Left ventricle myocardium superior (tissue), 1 donor: Measurements from ENCODE around the gene SRSF4. TPM values are rescaled to one million over a fixed set of nuclear protein-coding genes. Genes with fewer than 3 reads are reported as not detected.
"Not testable (repeated sequence)": the region's sequence is repeated elsewhere in the genome, so short reads cannot be mapped to it uniquely, and the experiment has no call there.

Experiments used
- ATAC-seq: fragments of 200-7000 bp; cut with Tn5 transposase; one replicate; pipeline ENCODE4 v1.9.1; 2020; ENCODE audit warnings: mild to moderate bottlenecking, moderate library complexity
- DNase-seq: peaks from one replicate; pipeline ENCODE4 v3.0.0-alpha.2; 2020
- intact Hi-C: fragments of 100-400 bp; cut with micrococcal nuclease; formaldehyde crosslinking; loops from one replicate; pipeline ENCODE4 v1.11.0; 2022
- long read RNA-seq: library from polyadenylated mRNA; unstranded; transcript quantifications from one replicate; pipeline ENCODE4 v2.0.0, GENCODE V29; 2021
- total RNA-seq: library from RNA; stranded (reverse); fragmentation: NEBNext Ultra II Directional; extraction: Animal tissue kit (Norgen Biotek cat#: 25700); gene quantifications from one replicate; pipeline ENCODE4 v1.2.1, GENCODE V29; 2021
- donor health status: DM: no; HTN: yes; CAD: no; lungs with severe emphysema.

Gene SRSF4
- total RNA-seq, result 53.8 TPM
- long read RNA-seq, transcript SRSF4-202 (5 exons, 1,264 nt), result minor isoform, 5 of 214 reads
- long read RNA-seq, transcript SRSF4-201 (6 exons, 2,387 nt), result major isoform, 192 of 214 reads
- long read RNA-seq, partial matches to known transcripts, result 8 of 214 reads
- long read RNA-seq, other reads (novel, unspliced or antisense), result 9 of 214 reads

- DNase-seq (peak; percentile 100), ATAC-seq (peak; percentile 96)
- intact Hi-C loops, result no loop called here
Measured at GRCh38 chr1:29181413-29182225, at the start of gene SRSF4. Gene SRSF4, minus strand, starts transcription at chr1:29181900. Its CDS starts 148 bp downstream, at chr1:29181752.

GRCh38 chr1:29230553-29231378 lies 49.1 kb upstream of the SRSF4 start, which contains the start of gene MECR:
Gene MECR, minus strand, starts transcription at chr1:29230934. Its CDS starts 28 bp downstream, at chr1:29230906.
- intact Hi-C loops, result no loop called here
- DNase-seq (peak; percentile 96), ATAC-seq (peak; percentile 98)

GRCh38 chr1:29230204-29230552 lies 48.5 kb upstream of the SRSF4 start:
- intact Hi-C loops, result no loop called here
- no peak for ATAC-seq
- DNase-seq, result no peak

GRCh38 chr1:29227511-29227910 lies 45.8 kb upstream of the SRSF4 start:
- ATAC-seq, result no peak
- intact Hi-C loops, result no loop called here

GRCh38 chr1:29225361-29225760 lies 43.7 kb upstream of the SRSF4 start:
- ATAC-seq (no peak), DNase-seq (no peak)
- intact Hi-C loops, result no loop called here

More at GRCh38 chr1:29227511-29227910, 45.8 kb upstream of the SRSF4 start:
- DNase-seq, result no peak

- no peak for DNase-seq
- no peak for ATAC-seq
- intact Hi-C loops, result no loop called here
Measured at GRCh38 chr1:29224356-29224837, 42.7 kb upstream of the SRSF4 start.

- DNase-seq (no peak), ATAC-seq (no peak)
- intact Hi-C loops, result no loop called here
Measured at GRCh38 chr1:29223521-29223920, 41.8 kb upstream of the SRSF4 start.

- DNase-seq (no peak), ATAC-seq (no peak)
- intact Hi-C loops, result no loop called here
Measured at GRCh38 chr1:29222686-29223085, 41.0 kb upstream of the SRSF4 start.

- DNase-seq, intact Hi-C loops, ATAC-seq: not testable (repeated sequence)
Measured at GRCh38 chr1:29222260-29222659, 40.6 kb upstream of the SRSF4 start.

- ATAC-seq (no peak), DNase-seq (no peak)
- intact Hi-C loops, result no loop called here
Measured at GRCh38 chr1:29221296-29221695, 39.6 kb upstream of the SRSF4 start.

- ATAC-seq, result no peak
Measured at GRCh38 chr1:29218223-29218622, 36.5 kb upstream of the SRSF4 start.

GRCh38 chr1:29217633-29218032 lies 35.9 kb upstream of the SRSF4 start:
- DNase-seq (no peak), ATAC-seq (no peak)
- intact Hi-C loops, result no loop called here

More at GRCh38 chr1:29218223-29218622, 36.5 kb upstream of the SRSF4 start:
- intact Hi-C loops, result no loop called here
- DNase-seq, result no peak

- intact Hi-C loops, result no loop called here
- ATAC-seq (peak; percentile 56), DNase-seq (no peak)
Measured at GRCh38 chr1:29213055-29213454, 31.4 kb upstream of the SRSF4 start.

- intact Hi-C loops, result no loop called here
- no peak for ATAC-seq
Measured at GRCh38 chr1:29211086-29212030, 29.7 kb upstream of the SRSF4 start.

GRCh38 chr1:29210278-29211085 lies 28.8 kb upstream of the SRSF4 start:
- intact Hi-C loops, result no loop called here
- no peak for ATAC-seq
- no peak for DNase-seq

More at GRCh38 chr1:29211086-29212030, 29.7 kb upstream of the SRSF4 start:
- DNase-seq, result no peak

- DNase-seq (no peak), ATAC-seq (no peak)
- intact Hi-C loops, result no loop called here
Measured at GRCh38 chr1:29209173-29209572, 27.5 kb upstream of the SRSF4 start.

GRCh38 chr1:29208442-29208841 lies 26.7 kb upstream of the SRSF4 start:
- intact Hi-C loops, result no loop called here
- ATAC-seq (no peak), DNase-seq (no peak)
